GM21825 (cell line): ENCODE results near the gene ATP2A3.

ENCODE experiments used
- ATAC-seq: cut with Tn5 transposase; IDR thresholded peaks from one replicate; pipeline ENCODE4 v1.9.1; 2021; ENCODE audit warnings: mild to moderate bottlenecking, moderate library complexity; ENCODE audit not compliant: unreplicated experiment

ATP2A3 gene

DNA sequence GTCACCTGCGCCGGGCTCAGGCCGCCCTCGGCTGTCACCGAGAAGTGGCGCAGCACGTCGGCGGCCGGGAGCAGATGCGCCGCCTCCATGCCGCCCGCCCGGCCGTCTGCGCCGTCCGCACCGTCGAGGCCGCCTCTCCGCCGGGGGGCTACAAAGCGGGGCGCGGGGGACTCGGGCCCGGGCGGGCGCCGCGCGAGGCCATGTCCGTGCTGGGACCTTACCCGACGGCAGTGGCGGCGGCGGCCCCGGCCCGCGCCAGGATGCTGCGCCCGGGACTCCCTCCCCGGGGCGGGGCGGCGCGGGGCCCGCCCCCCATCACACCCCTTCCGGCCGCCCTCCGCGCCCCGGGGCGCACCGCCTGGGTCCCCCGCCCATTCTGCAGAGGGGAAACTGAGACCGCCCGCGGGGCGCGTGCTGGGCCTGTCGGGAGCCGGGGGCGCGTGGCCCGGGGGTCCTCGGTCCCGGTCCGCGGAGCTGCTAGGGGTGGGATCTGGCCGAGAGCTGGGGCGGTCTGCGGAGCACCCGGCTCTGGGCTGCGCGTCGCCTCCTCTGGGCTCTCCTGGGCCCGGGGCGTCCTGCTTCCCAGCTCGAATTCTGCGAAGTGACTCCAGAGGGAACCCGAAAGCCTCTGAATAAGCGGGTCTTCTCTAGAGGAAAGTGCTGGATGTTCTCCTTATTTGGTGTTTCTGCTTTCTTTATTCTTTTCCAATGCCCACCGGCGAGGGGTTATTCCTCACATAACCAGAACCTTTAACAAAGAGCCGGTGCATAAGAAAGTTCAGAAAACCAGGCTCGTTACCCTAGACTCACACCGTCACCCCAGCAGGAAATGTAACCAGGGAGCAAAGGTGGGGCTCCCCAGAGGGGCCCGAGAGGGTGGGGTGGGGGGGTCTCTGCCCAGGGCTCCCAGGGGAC, at the start of gene ATP2A3:
ATP2A3 (minus strand) TSS at position 235 of the 915 bp plus-strand sequence; CDS start at position 89, 146 bp downstream.
- ATAC-seq: peak; percentile 45

DNA sequence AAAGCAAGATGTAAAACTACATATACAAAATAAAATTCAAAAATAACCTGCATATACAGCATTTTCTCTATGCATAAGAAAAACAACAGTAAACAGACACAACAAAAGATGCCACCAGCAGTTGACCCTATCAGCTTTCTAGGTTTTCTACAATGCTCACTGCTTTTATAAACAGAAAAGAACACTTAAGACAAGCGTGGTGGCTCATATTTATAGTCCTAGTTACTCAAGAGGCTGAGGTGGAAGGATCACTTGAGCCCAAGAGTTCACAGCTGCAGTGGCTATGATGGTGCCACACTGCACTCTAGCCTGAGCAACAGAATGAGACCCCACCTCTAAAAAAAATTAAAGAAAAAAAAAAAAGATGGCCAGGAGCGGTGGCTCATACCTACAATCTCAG, 46.5 kb upstream of the ATP2A3 start:
- ATAC-seq: no peak

DNA sequence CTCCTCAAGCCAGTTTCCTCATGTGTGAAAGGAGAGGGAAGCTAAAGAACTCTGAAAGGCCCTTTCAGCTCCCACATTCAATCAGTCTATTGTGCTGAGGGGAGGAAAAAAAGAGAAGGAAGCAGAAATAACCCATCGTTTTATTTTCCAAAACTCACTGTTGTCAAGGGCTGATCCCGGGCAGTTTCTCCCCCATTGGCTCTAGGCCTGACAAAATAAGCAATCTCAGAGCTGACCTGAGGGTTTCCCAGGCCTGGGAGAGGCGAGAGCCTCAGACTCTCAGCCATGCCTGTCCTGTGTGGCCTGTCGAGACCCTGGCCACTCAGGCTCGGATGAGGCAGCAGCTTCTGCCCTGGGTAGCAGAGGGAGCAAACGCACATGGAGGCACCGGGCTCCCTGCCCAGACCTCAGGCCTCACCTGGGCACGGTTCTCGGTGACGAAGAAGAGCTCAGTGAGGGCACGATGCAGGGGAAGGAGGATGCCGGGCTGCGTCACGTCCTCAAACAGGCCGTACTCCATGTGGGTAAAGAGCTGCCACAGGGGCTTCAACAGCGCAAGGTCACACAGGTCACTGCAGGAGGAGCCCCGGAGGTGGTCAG, 45.0 kb upstream of the ATP2A3 start:
- no peak for ATAC-seq

DNA sequence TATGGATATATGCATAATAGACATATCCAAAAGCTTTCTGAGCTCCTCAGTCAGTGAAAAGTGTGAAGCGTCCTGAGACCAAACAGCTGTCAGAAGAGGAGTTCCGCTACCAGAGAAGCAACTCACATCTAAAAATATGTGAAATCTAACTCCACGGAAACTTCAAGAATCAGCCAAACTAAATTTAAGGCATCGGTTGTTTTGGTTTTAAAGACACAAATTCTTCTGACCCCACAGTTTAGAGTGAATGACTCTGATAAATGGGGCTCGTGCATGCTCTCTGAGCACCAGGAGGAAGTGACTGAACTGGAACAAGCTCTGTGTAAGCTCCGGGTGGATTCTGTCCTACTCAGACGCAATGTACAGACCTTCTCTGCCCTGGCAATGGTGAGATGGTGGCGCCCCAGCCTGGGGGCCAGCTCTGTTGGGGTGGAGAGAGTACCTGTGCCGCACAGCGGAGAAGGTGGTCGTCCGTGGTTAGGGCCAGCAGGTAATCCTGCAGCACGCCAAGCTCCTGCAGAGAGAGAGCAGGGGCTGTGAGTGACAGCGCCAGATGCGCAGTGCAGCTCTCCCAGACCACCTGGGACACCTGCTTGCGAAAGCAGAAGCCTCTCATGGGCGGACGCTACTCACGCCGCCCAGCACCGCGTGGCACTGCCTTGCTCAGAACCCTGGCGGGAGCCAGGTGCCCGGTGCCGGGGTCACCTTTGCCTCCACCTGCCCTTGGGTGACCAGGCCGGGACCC, 44.4 kb upstream of the ATP2A3 start:
- ATAC-seq: no peak

DNA sequence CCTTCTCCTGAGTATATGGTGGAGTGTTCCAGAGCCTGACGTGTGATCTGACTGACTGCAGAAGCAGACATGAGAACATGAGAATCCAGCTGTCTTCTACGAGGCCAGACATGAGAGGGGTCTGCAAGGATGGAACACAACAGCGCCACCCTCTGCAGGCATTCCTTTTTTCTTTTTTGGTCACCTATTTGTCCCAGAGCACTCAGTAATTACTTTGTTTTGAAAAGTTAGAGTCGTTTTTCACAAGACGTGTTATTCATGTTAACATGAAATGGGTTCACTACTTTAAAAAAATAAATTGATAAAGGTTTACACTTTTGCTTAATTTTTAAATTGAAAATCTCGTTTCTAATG, 43.8 kb upstream of the ATP2A3 start:
- ATAC-seq: no peak

DNA sequence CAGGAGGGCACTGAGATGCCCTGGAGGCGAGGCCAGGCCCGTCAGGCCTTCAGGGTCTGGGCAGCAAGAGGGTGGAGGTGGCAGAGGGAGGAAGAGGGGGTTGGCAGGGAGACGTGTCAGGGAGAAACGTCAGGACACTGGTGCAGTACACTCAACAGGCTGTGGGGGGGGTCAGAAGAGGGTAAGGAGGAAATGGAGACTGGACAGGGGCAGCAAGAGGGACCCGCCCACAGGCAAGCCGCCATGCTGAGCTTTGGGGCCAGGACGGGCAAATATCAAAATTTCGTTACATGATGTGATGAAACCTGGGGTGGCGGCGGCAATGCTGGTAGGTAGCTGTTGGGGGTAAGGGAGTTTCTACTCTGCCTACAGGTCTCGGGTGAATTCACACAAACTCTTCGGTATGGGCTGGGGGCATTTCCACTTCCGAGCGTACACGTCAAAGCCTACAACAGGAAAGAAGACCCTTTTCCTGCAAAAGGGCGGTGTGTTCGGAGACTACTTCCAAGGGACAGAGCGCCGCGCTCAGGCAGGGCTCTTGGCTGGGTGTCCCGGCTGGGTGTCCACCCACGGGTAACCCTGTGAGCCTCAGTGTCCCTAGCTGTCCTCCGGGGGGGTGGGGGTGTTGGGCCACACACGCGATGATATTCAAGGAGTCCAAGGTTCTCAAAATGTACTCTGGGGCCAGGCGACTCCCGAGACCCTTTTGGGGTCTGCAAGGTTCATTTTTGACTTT, 43.3 kb upstream of the ATP2A3 start:
- no peak for ATAC-seq

DNA sequence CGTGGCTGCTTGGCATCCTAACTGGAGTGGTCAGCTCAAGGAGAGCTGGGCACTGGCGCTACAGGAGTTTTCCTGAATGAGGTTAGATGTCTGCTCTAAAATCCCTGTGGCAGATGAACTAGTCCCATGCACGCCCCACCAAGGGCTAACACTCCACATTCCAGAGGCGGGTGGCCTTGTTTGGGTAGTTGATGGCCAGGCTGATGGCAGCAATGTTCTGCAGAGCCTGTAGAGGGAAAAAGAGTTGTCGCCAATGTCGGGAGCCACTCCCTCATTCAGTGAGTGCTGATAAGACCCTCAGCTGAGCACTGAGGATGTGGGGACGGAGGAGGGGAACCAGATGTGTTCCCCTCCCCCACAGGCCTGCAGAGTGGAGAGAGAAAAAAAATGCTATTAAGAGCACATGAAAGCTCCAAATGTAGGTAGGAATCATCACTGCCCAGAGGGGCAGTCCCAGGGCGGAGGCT, 42.5 kb upstream of the ATP2A3 start:
- ATAC-seq: no peak

DNA sequence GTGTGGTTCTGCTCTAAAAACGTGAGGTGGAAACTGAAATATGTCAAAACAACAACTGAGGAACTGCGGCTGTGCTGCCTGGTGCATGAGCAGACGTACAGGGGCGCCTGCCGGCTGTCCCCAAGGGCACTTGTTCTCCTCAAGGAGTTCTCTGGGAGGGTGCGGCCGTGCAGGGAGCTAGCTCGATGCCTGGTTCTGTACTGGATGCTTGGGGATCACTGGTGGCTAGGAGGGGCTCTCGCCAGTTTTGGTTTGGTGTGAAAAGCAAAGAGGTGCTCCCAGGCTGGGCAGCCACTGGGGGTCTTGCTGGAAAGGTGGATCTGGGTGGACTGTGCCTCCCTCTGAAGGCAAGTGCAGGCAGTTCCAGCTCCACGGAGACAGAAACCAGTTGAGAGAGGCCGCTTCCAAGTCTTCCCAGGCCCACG, 41.9 kb upstream of the ATP2A3 start:
- ATAC-seq: no peak

DNA sequence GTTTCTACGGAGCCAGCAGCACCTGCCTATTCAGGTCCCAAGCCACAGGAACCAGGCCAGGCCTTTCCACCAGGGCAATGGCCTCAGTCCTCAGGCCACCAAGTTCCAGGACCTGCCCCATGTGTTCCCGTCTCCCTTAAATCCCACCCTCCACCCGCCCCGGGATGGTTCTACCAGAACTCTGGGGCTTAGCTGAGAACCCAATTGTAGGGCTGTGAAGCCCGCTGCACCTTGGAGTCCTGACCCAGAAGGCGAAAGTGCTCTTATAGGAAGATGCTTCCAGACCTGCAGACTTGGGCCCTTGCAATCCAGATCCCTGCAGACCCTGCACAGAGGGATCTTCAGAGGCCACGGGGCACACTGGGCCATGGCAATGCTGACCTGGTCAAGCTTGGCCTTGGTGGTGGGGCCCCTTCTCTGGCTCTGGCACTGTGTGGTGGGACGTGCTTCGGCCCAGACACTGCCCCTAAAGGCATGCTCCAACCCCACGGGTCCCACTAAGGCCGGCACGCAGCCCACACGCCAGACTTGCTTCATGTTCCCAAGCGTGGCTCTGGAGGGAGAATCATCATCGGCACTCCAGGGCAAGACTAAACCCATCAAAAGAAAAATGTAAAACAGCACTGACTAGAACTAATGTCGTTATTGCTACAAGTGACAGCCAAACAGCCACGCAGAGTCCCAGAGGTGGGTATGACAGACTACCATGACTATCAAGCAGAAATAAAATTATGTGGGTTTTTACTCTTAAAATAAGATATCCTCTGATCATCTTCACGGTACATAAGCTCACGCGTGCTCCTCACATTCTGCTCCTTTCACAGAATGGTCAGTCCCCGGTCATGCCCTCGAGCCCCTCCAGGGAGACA, 41.3 kb upstream of the ATP2A3 start:
- ATAC-seq: no peak

DNA sequence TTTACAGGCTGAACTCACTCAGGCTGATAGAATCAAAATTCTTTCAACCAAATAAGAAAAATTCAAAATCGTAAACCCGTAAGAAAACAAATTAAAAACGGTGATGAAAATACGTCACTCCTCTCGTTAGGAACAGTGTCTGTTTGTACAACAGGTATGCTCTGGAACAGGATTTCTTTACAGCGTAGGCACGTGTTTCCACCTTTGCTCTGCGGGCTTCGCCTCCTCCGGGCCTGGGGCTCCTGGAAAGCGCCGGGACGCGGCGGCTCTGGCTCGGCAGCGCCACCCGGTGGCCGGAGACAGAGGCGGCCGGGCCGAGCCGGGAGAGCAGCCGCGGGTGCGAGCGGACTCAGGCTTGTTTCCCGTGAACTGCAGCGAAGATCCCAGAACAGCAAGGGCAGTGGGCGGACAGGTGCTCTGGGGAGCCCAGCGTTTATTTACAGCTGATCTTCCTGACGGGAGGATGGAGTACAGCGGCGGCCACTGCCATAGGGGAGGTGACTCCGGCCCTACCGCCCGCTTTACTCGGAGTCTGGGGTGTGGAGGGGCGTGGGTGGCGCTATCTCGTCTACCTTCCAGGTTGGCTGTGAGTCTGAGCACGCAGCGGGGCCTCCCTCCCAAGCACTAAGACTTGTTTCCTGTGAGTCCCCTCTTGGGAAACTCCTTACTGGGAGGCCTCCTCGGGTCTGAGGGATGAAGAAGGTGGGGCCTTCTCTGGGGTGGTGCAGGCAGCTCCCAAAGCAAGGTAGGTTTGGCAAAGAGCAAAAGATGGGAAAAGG, 40.5 kb upstream of the ATP2A3 start:
- no peak for ATAC-seq

DNA sequence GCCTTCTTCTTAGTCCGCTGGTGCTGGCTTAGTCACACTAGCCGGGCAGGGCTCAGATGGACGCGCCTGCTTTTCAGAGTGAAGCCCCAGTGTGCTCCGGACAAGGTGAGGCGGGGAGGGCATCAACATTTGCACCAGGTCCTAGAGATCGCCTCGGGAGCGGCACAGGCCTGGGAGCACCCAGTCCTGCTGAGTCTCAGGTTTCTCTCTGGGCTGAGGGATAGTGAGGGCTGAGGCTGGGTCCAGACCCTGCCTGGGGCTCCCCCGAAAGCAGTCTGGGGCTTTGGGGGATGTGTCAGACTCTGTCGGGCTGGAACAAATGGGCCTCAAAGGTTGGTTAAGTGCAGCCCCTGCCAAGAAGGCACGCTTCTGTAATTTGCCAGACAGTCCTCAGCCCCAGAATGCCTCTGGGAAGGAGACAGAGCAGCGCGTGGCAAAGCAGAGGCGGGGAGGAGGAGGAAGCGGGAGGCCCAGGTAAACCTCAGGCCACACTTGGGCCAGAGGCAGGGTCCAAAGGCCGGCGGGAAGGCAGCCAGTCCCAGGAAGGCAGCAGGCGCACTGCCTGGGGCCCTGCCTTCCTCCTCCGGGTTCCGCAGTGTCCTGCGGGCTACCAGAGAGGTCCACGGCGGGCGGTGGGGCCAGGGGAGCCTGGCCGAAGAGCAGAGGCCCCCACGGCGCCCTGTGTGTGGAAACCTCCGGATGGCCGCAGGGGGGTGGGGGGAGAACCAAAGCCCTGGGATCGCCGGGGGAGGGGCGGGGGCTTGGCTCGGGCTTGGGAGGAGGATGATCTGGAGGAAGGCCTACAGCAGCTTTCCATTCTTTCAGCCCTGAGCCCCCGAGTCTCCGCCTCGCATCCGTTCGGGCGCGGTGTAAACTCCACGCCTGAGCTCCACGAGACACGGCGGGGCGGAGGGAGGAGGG, 39.5 kb upstream of the ATP2A3 start:
- ATAC-seq: no peak

DNA sequence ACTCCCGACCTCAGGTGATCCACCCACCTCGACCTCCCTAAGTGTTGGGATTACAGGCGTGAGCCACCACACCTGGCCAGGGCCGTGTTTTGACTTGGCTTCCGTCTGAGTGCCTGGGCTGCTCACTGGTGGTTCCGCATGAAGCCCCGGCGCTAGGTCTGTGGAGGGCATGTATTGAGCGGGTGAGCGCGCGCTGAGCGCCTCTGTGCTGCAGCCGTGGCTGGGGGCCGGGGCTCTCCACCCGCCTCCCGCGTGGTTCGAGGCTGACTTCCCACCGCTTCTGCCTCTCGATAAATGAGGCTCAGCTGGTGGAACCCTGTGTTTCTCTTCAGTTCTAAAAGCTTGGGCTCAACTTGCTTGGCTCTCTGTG, 38.9 kb upstream of the ATP2A3 start:
- ATAC-seq: no peak

DNA sequence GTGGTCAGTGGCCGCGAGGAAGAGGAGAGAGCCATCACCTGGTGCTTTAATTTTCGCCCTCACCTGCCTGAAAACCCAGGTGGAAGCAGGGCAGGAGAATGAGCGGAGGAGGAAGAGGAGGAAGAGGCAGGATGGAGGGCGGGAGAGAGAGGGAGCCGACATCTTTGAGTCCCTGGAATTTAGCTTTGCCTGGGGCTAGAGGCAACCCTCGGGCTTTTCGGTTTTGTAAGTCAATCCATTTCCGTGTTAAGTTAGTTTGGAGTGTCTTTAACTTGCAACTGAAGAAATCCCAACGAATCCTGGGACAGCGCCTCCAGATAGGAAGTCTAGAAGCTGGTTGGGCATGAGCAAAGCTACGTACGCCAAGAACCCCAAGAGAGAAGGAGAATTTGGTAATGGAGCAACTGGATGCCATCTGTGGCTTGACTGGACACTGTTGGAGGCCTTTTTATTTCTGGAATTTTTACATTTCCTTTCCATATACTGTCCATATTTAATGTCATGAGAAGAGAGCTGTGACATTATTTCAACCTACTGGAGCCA, 36.9 kb upstream of the ATP2A3 start:
- ATAC-seq: no peak

DNA sequence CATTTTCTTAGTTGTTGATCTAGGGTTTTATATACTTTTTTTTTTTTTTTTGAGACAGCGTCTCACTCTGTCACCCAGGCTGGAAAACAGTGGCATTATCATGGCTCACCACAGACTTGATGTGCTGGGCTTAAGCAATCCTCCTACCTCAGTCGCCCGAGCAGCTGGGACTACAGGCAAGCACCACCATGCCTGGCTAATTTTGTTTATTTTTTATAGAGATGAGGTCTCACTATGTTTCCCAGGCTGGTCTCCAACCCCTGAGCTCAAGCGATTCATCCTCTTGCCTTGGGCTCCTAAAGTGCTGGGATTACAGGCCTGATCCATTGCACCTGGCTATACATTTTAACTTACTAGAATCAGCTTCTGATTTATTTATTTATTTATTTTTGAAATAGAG, 34.2 kb upstream of the ATP2A3 start:
- no peak for ATAC-seq

DNA sequence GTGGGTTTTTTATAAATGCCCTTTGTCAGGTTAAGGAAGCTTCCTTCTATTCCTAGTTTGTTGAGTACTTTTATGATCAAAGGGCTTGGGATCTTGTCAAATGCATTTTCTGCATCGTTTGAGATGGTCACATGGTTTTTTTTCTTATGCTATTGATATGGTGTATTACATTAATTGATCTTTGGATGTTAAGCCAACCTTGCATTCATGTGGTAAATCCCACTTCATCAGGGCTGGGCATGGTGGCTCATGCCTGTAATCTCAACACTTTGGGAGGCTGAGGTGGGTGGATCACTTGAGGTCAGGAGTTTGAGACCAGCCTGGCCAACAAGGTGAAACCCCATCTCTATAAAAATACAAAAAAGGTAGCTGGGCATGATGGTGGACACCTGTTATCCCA, 30.8 kb upstream of the ATP2A3 start:
- ATAC-seq: no peak

DNA sequence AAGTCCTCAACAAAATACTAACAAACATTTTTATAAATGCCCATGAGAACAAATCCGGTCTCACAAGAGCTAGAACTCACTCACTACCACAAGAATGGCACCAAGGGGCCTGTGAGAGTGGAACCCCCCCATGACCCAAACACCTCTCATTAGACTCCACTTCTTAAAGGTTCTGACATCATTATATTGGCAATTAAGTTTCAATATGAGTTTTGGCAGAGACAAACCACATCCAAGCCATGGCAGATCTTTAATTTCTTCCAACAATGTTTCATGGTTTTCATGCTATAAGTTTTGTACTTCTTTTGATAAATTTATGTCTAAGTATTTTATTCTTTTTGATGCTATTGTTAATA, 30.0 kb upstream of the ATP2A3 start:
- ATAC-seq: no peak

DNA sequence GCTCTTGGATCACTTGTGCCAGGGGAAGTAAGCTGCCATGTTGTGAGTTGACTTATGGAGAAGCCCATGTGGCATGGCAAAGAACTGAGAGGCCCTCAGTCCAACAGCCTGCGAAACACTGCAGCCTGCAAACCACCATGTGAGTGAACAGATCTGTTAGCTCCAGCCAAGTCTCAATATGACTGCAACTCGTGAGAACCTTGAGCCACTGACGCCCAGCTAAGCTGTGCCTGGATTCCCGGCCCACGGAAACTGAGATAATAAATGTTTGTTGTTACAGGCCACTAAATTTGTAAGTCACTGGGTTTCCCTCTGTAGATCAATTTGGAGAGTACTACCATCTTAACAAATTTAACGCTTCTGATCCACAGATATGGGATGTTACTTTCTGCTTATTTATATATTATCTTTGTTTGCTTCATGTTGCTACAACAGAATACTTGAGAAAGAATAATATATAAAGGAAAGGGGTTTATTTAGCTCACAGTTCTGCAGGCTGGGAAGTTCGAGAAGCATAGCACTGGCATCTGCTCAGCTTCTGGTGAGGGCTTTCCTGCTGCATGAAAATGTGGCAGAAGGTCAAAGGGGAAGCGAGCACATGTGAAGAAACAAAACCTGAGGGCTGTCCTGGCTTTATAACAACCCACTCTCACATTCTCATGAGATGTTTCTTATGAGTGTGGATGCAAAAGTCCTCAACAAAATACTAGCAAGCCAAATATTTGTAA, 29.4 kb upstream of the ATP2A3 start:
- ATAC-seq: no peak
